HT-29 (cell line): ENCODE measurements around the gene UROS. TPM values are rescaled to one million over a fixed set of nuclear protein-coding genes. Genes with fewer than 3 reads are reported as not detected.
A peak's percentile ranks its signal among the peaks of the same experiment; 100 is the strongest.

Source experiments
- DNase-seq: peaks from one replicate; pipeline ENCODE4 v3.0.0-alpha.2; 2015; ENCODE audit warnings: low spot score
- total RNA-seq: library from RNA; depleted of rRNA; stranded (reverse); fragments of >200 nt; shearing (Covaris generic); gene quantifications from 2 replicates; pipeline ENCODE4 v1.2.3, GENCODE V29; 2014

Gene UROS
- total RNA-seq, 1 experiment from 2014 or later: 48.0 TPM

DNA sequence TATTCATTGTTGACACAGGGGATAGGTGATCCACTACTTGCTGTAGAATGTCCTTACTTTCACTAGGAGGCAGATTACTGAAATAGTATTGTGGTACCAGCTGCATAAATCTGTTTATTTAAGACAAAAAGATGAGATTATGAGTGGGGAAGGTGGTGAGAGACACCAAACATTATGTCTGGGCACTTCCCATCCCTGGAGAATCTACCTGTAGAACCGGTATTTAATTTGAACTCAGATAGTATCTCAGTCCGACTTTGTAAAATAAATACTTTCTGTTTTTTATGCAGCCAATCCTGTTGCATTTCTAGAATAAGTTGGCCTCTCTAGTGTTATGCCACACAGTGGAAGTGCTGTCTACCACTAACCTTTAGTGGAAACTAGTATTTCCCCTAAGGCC is 13.7 kb upstream of the UROS start:
- no peak for DNase-seq

DNA sequence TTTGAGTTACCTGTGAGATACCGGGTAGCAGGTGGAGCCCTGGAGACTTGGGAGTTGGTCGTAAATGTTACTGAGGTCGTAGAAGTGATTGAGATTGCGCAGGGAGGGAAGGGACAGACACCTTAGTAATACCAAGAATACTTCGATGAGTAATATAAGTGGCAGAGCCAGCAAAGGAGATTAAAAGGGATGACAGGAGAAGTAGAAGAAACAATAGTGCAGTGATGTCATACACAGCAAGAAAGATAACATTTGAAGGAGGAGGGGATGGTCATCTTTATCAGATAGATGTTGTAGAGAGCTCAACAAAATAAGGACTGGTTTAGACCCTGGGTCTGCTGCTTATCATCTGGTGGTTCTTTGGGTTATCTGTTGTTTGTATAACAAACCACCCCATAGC is 5.3 kb upstream of the UROS start:
- DNase-seq: no peak

DNA sequence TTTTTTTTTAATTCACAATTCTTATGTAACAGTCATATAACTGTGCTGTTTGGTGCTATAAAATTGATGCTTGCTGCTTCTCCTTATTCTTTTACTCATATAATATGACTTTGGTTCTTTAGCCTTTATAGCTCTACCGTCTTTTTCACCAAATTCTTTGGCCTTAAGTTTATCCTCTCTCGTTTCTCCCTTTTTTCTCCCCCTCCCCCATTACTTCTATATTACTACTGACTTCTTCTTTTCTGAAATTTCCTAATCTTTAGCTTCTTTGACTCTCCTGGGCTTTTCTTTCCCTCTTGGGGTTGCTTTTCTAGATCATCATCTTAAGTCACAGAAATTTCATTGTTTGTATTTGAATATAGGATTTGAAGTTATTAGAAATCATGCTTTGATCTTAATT is 4.1 kb upstream of the UROS start:
- DNase-seq: no peak

DNA sequence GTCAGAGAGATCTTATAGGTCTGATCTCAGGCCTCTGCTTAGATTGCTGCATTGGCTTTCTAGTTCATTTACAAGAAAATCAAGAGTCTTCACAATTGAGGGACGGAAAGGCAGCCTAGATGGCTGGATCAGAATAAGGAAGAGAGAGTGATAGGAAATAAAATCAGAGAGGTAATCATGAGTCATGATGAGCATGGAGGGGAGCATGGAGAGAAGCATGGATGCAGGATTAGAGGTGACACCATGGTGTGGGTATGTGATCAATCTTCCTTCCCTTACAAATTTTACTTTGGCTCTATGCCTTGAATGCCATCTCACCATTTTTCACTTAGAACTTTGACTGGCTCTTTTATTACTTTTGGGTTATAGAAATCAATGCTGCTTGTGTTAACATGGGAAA is 1.7 kb upstream of the UROS start:
- DNase-seq: peak; percentile 31

DNA sequence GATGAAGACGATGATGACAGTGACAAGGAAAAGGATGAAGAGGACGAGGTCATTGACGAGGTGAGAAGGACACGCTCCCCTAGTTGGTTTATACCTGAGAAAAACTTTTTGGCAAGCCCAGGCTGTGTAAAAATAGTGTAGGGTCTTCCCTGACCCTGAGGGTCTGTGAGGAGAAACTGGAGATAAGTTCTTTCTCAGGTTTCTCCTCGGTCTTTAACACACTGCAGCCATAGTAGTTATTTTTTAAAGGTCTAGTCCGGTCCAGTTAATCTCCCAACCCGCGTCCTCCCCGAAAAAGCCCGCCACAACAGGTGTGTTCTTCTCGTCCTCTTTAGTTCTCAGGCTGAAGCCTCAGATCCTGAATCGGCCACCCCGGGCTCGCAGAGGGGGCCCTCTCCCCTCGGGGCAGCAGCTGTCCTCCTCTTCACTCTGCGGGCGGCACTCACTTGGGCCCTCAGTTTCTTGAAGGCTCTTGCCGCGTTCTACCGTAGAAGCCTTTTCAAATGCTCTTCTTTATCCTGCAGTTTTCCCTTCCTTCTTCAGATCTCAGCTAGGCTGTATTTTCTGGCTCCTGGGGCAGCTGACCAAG is 699 bp upstream of the UROS start:
- DNase-seq: no peak

DNA sequence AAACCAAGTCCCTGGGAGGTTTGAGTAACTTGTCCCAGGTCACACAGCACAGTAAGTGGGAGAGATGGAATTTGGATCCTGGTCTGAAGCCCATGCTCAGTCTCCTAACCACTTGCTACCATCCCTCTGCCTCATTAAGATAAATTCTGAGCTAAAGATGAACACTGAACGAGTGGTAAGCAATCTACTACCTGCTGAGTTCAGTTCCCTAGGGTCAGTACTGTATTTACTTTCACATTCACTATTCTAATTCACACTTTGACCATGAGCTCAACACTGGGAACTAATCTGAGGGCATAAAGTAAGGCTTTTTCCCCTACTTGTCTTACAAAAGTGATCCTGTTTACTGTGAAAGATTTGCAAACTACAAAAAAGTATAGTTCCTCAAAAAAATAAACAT is 2.4 kb downstream of the UROS start:
- DNase-seq: no peak

DNA sequence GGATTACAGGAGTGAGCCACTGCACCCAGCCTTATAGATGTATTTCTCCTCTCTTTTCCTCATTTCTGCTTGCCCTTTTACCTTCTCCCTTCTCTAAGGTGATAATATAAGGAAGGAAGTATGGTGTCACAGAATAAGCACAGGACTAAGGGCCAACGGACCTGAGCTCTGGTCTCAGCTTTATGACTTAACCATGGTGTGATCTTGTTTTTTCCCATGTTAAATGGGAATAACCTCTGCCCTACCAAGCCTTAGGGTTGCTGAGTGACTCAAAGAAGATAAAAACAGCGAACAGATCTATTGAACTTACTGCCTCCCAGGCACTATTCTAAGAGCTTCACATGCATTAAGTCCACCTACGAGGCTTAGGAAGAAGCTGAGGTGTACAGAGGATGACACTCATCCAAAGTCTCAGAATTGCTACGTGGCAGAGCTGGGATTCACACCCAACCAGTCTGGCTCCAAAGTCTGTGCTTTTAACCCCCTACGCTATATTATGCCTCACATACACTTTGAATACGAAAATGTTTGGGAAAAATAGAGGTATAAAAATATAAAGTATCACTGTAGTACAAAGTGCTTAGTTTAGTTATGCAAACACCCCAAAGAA is 5.6 kb downstream of the UROS start:
- no peak for DNase-seq

DNA sequence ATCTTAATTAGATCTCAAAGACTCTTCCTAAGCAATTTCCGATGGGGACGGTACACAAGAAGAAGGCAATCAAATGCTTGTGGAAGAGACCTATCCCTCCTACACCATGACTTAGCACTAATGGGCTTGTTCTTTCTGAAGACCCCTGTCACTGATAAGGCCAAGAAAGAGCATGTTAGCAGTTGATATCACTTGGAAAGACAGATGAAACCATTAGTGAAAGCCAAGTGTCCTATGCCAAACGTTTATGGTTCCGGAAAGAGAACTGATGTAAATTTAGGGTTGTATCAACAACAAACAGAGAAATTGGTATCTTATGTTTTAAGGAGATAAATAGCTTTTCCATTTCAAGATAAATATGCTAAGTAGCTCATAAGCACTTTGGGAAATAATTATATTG is 6.5 kb downstream of the UROS start:
- DNase-seq: no peak

DNA sequence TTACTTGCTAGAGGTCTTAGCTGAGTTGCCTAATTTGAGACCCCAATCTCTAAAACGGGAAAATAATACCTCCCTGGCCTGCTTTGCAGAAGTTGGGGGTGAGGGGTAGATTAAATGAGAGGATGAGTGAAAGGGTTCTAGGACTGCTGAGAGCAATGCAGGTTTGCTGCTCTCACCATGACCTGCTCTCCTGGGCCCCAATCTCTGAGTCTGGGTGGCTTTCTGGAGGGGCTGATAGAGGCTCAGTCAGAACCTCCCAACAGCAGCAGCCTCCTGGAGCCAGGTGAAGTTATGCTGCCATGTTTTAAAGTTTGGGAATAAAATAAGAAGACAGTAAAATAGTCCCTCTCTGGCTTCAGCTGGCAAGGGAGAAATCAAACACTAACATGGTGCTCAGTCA is 7.3 kb downstream of the UROS start:
- DNase-seq: no peak

DNA sequence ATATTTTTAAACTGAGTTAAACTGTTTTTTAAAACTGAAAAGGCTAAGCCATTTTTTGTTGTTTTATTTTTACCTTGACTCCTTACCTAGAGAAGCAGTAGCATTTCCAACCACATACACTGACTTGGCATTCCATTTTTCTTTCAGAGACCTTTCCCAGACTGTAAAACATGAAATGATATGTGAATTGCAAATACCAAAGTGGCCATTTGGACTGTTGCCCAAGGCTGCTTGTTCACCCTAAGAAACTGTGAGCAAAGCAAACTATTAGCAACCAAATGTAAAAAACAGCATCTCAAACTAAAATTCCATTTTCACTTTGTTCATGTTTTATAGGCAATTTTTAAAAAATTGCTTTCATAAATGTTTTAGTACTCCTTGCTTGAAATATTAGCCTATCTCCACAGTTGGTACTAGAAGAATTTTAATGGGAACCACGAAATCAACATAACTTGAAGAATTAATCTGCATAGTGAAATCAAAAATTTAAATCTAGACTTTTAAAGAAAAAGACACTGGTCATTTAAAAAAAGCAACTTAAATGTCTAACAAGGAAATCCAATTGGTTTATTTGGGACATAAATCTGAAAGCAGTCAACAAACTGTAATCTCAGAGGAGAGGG is 10.8 kb downstream of the UROS start:
- no peak for DNase-seq

DNA sequence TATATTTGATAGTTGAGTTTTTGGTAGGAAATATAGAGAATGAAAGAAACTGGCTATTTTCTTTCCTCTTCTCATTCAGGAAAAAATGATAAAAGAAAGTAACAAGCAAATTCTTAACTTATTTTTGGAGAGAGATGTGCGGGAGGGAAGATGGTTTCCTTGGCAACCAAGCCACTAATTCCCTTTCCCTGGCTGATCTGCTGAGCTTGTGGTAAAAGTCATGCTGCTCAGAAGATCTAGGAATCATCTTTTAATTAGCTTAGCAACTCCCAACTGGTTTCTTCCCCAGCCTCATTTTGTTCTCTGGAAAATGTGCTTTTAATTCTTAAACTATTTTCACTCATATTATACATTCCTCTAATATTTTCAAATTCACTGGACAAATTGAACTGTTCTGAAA is 11.8 kb downstream of the UROS start:
- no peak for DNase-seq

DNA sequence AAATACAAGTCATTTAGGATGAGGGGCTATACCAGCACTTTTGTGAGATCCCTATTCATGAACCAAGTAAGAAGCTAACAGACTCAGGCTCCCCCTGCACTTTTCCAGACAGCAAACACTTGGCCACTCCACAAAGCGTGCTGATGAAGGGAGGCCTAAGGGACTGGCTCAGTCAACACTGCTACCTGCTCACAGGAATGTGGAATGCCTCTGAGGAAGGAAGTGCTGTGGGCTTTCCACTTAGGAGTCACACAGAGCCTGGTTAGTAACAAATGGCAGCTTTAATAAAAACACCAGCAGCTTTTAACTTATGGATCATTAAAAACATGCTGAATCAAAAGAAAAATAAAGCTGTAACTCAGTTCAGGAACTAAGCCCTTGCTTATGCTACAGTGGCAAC is 15.0 kb downstream of the UROS start:
- DNase-seq: no peak

DNA sequence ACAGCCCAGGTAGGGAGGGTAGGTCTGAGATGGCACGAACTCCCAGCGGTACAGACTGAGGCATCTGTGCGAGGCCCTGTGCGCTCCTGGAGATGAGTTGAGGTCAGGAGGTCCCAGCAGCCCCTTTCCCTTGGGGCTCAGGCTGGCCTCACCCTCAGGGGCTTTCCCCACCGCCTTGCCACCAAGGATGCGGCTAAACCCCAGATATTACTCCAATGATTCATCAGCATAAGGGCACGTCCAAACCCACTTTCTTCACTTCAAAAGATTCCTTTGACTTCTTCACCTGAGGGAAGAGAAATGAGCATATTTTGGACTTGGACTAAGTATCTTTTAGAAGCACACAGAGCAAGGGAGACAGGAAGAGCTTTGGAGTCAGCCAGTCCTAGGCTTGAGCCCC is 20.3 kb downstream of the UROS start:
- DNase-seq: no peak

DNA sequence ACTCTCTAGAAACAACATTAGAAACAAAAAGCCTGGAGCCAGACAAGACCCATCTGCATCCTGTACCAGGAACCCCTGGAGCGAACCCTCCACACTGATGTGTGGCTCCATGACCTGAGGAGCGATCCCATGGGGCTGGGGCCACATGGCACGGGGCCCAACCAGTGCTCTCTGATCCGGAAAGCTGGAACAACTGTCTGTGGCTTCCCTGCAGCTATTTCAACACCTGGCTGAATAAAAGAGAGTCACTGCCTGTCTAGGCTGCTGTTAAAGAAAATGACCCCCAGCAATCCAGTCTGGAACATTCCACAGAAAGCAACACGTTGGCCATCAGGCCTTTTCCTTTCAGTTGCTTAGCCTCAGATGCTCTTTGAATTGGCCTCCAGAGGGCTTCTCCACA is 20.9 kb downstream of the UROS start:
- DNase-seq: no peak

DNA sequence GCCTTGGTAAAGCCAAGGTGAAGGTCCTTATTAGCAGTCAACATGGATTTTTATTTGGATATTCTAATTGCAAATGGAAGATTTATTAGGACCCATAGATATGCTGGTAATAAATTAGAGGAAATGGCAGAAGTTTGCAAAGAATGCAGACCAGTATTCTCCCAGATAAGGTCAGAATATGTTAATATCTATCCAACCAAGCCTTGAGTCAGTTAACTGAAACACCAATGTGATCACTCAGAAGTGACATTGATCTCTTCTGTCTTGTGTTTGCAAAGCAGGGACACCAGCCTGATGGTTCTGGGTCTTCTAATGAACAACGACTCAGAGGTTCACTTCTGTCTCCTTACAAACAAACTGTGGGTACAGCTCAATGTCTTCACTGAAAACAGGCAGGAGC is 21.5 kb downstream of the UROS start:
- DNase-seq: no peak

DNA sequence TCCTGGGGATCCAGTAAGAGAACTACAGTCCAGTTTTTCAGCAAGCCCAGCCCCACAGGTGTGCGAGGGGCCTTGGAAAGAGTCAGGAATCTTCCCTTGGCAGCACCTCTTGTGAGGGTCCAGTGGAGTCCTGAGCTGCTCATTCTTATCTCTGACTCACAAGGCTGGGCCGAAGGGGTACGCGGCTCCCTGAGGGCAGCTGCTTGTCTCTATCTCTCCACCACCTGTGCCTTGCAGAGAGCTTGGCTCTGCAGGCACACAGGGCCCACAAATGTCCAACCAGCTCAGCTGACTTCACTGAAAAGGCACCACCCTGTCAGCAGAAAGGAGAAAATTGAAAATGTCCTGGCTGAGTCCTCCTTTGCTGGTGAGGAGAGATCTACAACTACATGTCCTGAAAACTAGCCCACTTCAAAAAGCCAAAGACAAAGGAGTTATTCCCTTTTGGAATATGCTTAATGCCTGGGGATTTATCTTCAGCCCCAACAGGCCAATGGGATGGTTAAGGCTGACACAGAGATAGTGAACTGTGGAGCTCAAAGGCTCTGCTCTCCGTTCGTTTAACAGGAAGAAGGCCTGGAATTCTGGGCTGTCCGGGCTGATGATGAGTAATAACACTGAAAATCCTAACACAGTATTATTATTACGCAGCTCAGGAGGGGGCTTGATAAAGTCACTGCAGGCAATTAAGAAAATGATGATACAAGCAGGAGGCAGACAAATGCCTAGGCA is 23.4 kb downstream of the UROS start:
- DNase-seq: no peak

DNA sequence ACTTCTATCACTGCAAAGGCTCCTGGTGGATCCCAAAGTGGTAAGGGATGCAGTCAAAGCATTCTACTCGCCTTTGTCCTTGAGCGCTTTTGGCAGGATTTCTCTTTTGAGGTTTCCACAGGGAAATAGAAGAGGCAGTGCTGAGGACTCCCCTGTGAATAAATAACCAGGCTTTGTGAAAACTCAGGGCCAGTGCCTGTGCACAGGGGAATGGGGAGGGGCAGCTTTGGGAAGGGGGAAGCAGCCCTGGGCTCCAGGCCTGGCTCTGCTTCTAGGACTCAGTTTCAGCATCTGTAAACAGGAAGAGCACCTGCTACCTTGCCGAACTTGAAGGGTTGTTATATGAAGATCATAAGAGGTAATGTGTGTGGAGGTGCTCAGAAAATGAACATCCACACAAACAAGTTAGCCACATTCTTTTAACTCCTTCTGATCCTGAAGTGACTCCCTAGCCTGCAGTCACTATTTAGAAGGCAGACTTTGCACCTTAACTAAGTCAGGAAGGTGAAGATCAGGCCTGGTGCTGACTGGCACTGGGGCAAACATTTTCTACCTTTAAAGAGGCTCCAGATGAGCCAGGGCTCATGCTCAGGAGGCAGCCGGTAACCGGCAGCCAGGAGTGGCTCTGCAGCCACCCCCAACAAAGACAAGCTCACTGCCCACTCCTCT is 24.9 kb downstream of the UROS start:
- no peak for DNase-seq

DNA sequence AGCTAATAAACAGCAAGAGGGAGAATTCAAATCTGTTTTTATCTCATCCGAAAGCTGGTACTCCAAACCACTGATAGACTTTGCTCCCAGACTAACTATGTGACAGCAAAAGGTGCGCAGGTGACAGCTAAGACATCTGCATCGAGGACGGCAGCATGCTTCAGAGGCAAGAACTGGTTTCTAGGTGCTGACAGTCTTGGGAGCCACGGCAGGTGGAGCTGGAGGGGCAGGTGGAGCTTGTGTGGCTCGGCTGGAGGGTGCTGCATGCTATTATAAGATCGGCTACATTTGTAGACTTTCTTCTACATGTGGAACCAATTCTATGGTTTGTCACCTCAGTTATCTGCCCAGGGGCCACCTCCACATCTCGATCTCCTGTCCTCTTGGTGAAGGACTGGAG is 25.6 kb downstream of the UROS start:
- no peak for DNase-seq

DNA sequence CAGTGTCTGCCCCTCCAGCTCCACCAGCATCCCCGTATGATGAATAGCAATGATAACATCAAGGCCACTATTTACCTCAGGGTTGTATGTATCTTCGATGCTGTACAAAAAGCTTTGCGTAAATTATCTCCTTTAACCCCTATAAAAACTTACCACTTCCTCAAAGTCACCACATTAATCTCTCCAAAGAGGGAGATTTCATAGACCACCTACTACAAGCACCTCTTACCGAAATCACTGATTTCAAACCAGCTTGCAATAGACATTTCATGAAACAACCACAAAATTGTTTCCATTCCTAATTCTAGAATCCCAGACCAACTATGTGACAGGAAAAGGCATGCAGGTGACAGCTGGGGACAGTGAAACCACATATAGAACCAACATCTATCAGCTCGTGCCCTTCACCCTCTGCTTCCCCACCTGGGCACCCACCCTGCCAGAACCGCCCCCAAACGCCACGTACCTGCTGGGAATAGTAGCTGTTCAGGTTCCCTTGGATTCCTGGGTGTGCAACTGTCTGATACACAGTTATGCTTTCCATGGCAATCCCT is 27.3 kb downstream of the UROS start:
- no peak for DNase-seq

DNA sequence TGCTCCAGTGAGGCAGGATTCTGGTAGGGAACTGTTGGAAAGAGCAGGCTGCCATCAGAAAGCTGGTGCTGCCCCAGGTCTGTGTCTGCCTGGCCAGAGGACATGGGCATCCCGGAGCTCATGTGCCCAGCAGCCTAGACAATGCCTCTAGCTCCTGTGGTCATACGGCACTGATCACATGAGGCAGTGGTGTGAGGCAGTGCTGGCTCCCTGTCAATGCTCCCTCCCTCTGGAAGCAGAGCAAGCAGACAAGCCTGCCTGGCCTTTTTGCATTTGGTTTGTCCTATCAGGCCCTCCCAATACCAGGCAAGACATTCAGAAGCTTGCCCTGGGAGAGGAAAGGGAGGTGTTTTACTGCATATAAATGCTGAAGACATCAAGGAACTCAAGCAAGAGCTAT is 27.9 kb downstream of the UROS start:
- DNase-seq: no peak

DNA sequence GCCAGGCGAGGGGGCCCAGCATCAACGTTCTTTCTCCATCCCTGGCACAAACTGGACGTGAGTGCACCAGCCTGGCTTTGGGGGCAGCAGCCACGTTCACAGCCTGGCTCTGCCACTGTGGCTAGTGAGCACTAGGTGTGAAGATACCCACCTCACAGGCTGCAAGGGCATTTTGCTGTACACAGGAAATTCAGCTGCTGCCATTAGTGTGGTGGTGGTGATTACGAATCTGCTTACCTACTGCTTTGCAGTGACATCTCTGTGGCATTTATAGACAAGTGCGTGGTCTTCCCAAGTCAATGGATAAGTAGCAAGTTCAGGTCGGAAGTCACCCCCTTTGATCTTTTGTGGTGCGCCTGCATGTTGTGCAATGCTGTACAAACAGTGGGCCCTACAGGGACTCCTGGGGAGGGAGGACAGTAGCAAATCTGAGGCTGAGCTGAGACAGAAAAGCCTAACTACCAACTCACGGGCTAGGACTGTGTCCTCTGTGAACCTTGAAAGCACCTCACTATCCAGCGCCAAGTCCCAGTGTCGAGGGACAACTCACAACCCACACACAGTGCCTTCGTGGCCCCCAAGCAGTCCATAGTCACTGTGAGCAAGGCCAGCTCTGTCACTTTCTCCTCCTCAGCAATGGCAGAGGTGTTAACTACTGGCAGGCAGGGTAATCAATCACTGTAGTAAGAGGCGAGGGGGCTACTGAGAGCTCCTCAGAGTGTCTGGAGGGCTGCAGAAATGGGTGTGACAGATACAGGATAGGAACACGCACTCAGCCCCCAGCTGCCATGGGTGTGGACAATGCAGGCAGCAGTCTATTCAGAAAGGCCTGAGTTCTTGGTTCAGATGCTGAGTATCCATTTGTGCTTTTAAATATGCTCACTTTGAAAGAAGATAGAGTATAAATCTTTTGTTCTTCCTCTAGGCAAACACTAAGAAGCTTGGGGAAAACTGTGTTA is 30.4 kb downstream of the UROS start:
- DNase-seq: no peak
